Frontal cortex (tissue), 4 donors: Measurements from ENCODE around the gene ENDOU. TPM values are rescaled to one million over a fixed set of nuclear protein-coding genes. Genes with fewer than 3 reads are reported as not detected.
A peak's percentile ranks its signal among the peaks of the same experiment; 100 is the strongest.

Experiments used
- DNase-seq, 2 donors: peaks; one replicate each; pipeline ENCODE4 v3.0.0; 2012; ENCODE audit warnings: low spot score in 2 of 2
- FAIRE-seq: peaks from 2 replicates; lab custom pipeline; 2012; peaks lifted over from hg19 to GRCh38; lab: Jason Lieb, UNC
- total RNA-seq: library from RNA; depleted of rRNA; stranded (reverse); fragments of >200 nt; gene quantifications from one replicate; pipeline ENCODE4 v1.2.3, GENCODE V29; 2014
- donor health status: control.
- donor health status: control.
- donor health status: control.

The ENDOU gene
- not detected for total RNA-seq

- FAIRE-seq, result no peak
- DNase-seq, result no peak
Measured at GRCh38 chr12:47725091-47725772, at the start of gene ENDOU. TSS of gene ENDOU (minus strand) at chr12:47725490. CDS start at chr12:47725413, 77 bp downstream.

GRCh38 chr12:47774663-47775062 is 49.4 kb upstream of the ENDOU start:
- FAIRE-seq, result no peak
- no peak for DNase-seq

DNA sequence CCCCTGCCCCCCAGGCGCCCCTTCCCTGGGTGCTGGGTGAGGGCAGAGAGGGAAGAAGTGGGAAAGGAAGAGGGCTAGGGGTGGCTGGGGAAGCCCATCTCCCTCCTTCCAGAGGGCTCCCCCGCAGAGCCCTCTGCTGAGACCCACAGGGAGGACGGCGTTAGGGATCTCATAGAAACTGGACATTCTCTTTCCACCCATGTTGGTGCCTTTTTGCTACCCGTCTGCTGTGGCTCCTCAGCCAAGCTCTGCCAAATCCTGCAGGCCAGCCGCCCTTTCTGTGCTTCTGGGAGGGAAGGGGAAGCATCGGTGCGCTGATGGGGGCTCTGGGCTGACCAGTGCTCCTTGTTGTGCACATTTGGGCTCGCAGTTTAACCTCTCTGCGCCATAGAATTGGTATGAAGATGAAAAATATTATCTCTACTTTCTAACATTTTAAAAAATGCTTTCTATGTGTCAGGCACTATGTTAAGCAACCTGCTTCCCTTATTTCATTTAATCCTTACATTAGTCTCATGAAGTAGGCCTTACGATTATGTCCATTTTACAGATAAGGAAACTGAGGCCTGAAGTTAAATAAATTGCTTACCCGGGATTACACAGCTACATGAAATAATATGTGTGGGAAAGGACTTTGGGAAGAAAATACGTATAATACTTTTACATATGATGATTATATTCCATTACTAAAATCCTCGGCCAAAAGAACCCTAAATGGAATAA is 48.7 kb upstream of the ENDOU start:
- DNase-seq (no peak), FAIRE-seq (no peak)

DNA sequence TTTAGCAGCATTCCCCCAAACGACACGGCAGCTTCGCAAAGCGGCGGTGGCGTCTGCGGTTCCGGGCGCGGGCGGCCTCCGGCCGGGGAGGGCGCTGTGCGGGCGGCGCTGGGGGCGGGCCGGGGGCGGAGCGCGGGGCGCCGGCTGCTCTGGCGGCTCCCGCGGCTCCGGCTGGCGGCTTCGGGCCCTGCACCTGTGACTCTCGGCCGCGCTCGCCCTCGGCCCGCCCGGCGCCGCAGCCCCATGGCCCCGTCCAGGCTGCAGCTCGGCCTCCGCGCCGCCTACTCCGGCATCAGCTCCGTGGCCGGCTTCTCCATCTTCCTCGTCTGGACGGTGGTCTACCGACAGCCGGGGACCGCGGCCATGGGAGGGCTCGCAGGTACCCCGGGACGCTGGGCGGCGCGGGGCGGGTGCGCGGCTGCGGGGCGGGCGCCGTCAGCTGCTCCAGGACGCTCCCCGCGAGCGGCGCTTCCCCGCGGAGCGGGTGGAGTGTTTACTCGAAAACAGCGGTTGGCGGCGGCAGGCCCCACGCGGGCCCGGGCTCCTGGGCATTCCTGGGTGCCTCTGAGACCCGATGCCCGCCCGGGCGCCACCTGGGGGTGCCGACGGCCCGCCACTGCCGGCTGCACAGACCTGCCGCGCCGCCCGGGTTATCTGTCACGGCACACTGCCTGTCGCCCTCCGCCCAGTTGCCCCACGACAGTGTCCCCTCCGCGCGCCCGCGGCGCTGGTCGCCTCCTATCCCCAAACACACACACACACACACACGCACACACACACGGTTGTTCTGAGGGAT is 48.0 kb upstream of the ENDOU start, which contains the start of gene SLC48A1:
TSS of gene SLC48A1 (plus strand) at position 177 of the 796 bp plus-strand sequence. CDS start at position 244, 67 bp downstream.
- FAIRE-seq, result no peak
- DNase-seq, result peak; percentile 92

GRCh38 chr12:47772738-47773061 is 47.4 kb upstream of the ENDOU start:
- no peak for FAIRE-seq
- no peak for DNase-seq

DNA sequence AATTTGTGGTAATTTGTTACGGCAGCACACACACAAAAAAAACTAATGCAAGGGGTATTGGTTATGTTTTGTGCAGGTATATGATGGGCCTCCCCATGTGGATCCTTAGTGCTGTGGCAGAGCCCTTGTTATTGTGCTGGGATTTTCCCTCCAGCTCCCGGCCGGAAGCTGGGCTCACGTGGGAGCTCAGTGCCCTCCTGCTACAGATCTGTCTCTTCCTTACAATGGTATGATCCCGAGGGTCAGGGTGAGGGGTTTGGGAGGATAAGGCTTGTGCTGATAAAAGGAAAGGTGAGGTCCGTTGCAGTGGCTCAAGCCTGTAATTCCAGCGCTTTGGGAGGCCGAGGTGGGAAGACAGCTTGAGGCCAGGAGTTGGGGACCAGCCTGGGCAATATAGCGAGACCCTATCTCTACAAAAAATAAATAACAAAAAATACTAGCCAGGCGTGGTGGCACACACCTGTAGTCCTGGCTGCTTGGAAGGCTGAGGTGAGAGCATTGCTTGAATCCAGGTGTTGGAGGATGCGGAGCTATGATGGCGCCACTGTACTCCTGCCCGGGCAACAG is 46.9 kb upstream of the ENDOU start:
- FAIRE-seq, result no peak
- no peak for DNase-seq

DNA sequence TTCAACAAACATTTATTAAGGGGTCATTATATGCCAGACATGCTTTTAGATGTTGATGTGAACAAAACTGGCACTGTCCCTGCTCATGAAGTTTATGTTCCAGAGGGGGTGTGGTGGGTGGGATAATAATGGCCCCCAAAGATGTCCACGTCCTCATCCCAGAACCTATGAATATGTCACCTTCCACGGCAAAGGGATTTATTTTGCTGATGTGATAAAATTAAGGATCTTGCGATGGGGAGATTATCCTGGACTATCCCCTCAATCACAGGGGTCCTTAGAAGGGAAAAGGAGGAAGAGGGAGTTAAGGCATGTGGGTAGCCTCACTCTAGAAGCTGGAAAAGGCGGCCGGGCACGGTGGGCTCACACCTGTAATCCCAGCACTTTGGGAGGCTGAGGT is 46.0 kb upstream of the ENDOU start:
- DNase-seq (no peak), FAIRE-seq (no peak)

- FAIRE-seq, result no peak
- no peak for DNase-seq
Measured at GRCh38 chr12:47770086-47770726, 44.9 kb upstream of the ENDOU start.

DNA sequence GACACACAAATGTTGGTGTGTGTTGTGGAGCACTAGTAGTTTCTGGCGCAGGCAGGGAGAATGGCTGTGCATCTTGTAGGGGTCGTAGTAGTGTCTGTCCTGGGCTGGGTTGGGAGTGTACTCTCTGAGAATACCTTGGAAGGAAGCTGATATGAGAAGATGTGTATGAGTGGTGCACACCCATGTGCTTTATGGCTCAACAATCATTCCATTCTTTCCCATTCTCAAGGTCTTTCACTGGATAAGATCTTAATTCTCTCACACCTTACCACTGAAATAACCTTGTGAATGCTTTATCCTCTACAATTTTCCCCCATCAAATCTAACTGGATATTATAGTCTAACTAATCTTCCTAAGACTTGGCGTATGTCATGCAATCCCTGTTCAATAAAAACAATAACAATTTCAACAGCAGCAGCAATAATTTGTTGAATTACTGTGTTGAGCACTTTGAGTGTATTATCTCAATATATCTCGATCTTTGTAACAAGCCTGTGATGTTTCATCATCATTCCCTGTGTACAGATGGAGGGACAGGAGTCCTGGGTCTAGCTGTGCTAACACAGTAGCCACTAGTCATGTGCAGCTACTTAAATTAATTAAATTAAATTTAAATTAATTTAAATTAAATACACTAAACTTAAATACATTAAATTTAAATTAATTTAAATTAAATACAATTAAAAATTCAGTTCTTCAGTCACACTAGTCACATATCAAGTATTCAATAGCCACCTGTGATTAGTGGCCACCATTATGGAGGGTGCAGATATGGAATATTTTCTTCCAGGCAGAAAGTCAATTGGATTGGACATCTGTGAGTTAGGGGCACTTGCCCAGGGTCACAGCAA is 44.2 kb upstream of the ENDOU start:
- FAIRE-seq (no peak), DNase-seq (no peak)

GRCh38 chr12:47768323-47768811 is 43.1 kb upstream of the ENDOU start:
- FAIRE-seq (no peak), DNase-seq (no peak)

- no peak for DNase-seq
- FAIRE-seq, result no peak
Measured at GRCh38 chr12:47767216-47767724, 42.0 kb upstream of the ENDOU start.

- DNase-seq (no peak), FAIRE-seq (no peak)
Measured at GRCh38 chr12:47766502-47767215, 41.4 kb upstream of the ENDOU start.

DNA sequence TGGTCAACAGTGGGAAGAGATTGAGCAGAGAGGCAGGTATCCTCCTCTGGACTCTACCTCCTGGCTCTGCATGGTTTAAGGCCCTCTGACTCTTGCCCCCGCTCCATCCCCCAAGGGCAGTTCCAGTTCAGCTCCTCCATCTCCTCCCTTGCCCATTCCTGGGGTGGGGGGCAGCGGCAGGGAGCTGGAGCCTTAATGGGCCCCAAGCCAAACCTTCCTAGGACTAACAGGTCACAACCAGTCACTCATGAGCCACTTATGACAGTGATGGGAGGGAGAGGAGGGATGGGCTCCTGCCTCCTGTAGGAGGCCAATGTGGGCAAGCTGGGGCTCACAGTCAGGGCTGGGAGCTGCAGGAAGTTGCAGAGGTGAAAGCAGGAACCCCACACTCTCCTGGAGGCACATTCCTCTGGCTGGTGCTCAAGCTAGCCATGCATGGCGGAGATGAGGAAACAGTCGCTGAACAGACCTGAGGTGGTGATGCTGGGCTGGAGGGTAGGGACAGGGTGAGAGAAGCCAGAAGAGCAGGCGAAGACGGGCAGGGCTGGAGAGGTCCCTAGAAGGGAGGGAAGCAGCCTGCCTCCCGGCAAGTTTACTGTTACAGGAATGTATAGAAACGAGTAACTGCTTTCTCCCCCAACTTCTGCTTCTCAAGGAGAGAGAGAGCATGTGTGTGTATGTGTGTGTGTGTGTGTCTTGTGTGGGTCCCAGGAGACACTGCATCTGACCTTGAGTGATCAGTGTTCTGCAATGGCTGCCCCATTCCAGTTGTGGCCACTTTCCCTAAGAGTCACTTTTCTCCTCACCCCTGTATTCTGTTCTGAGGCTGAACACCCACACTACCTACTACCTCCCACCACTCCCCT is 38.4 kb upstream of the ENDOU start:
- no peak for FAIRE-seq

GRCh38 chr12:47762850-47763465 is 37.7 kb upstream of the ENDOU start:
- DNase-seq (no peak), FAIRE-seq (no peak)

More for the DNA sequence above, 38.4 kb upstream of the ENDOU start:
- no peak for DNase-seq

DNA sequence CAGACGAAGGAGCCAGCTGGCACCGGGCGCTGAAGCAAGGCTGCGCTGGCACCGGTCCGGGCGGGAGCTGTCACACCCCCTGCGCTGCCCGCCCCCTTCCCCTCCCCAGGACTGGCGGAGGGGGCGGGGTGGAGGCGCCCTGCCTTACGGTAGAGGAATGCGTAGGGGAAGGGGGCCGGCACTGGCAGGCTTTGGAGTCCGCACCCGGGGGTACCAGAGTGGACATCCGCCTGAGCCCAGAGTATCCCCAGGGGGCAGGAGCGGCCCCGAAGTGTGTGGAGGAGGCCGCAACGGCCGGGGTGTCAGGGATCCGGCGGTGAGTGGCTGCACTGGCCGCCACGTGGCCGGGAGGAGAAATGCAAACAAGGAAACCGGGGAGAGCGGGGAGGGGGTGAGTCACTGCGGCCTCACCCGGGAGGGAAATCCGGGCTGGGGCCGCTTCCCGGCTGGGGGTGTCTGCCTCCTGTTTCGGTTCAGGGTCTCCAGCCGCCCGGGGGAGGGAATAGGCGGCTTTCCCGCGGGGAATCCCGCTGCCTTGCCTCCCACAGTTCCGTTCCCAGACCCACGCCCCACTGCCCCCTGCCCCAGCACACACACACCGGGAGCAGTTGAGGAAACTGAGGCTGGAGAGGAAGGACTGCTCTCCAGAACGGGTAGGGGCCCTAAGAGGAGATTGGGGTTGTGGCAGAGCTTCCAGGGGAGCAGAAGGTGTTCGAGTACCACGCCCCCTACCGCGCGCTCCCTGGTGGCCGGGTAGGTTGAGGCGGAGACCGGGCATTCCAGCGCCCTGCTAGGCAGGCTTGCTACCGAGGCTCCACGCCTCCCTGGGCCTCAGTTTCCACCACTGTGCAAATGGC is 33.8 kb upstream of the ENDOU start, which contains the start of gene RAPGEF3:
TSS of gene RAPGEF3 (minus strand) at position 47 of the 857 bp plus-strand sequence. CDS start 324 bp downstream, outside the sequence.
- FAIRE-seq, result no peak

DNA sequence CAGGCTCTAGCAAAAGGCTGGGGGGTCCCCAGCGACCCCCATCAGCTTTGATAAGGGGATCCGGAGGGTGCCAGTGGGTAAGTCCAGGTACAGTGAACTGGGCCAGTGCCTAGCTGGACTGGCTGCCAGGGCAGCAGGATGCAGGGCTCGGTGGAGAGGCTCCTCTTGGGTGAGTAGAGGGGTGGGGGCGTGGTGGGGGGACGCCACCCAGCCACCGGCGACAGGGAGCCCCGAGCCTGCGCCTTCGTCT is 33.2 kb upstream of the ENDOU start:
- FAIRE-seq, result no peak
- DNase-seq, result no peak

More for the DNA sequence above, 33.8 kb upstream of the ENDOU start, which contains the start of gene RAPGEF3:
- DNase-seq, result peak; percentile 85 to 92
